Natural killer cell (primary cell): Measurements from ENCODE around the gene ARL6IP1. TPM values are rescaled to one million over a fixed set of nuclear protein-coding genes. Genes with fewer than 3 reads are reported as not detected.
A peak's percentile ranks its signal among the peaks of the same experiment; 100 is the strongest.

Source experiments
- ATAC-seq, 3 donors: fragments of 150-1000 bp in 2 of 3; fragments of 200-7000 bp in 1 of 3; cut with Tn5 transposase; 1 replicate in 1 of 3; 2 replicates in 2 of 3; pipeline ENCODE4 v1.10.0; 2021; ENCODE audit warnings: mild to moderate bottlenecking in 2 of 3, moderate library complexity in 2 of 3
- DNase-seq, 2 donors: peaks; one replicate each; pipeline versions ENCODE4 v3.0.0 to v3.0.0-alpha.2; 2013 to 2021; ENCODE audit warnings: mixed read lengths in 1 of 2
- H3K27ac ChIP-seq: one replicate; pipeline ENCODE4 v1.5.1; 2013; ENCODE audit warnings: mild to moderate bottlenecking, low read length
- H3K27me3 ChIP-seq: one replicate; pipeline ENCODE4 v1.6.1; 2013; ENCODE audit warnings: low read length; ENCODE audit not compliant: control insufficient read depth, insufficient read depth
- H3K36me3 ChIP-seq: one replicate; pipeline ENCODE4 v1.6.1; 2013; ENCODE audit warnings: low read length; ENCODE audit not compliant: control insufficient read depth, insufficient read depth
- H3K4me1 ChIP-seq: one replicate; pipeline ENCODE4 v1.6.1; 2013; ENCODE audit warnings: low read length; ENCODE audit not compliant: control insufficient read depth, insufficient read depth
- H3K4me3 ChIP-seq: one replicate; pipeline ENCODE4 v1.5.1; 2013; ENCODE audit warnings: low read length
- H3K9me3 ChIP-seq: one replicate; pipeline ENCODE4 v1.6.1; 2013; ENCODE audit warnings: low read length; ENCODE audit not compliant: control insufficient read depth, insufficient read depth
- H3K27ac Mint-ChIP-seq, 2 donors: one replicate each; pipeline ENCODE4 v1.8.0; 2022; ENCODE audit warnings: mild to moderate bottlenecking in 2 of 2, mixed read lengths in 2 of 2, moderate library complexity in 1 of 2
- H3K27me3 Mint-ChIP-seq, 2 donors: one replicate each; pipeline ENCODE4 v1.8.0; 2022; ENCODE audit warnings: low read depth in 2 of 2, mixed read lengths in 2 of 2
- H3K36me3 Mint-ChIP-seq: one replicate; pipeline ENCODE4 v1.8.0; 2022; ENCODE audit warnings: mixed read lengths
- H3K4me1 Mint-ChIP-seq, 2 donors: one replicate each; pipeline ENCODE4 v1.8.0; 2022; ENCODE audit warnings: mixed read lengths in 2 of 2
- H3K4me3 Mint-ChIP-seq: one replicate; pipeline ENCODE4 v1.8.0; 2022; ENCODE audit warnings: mild to moderate bottlenecking, moderate library complexity, mixed read lengths
- H3K9me3 Mint-ChIP-seq, 2 donors: one replicate each; pipeline ENCODE4 v1.8.0; 2022; ENCODE audit warnings: mixed read lengths in 2 of 2
- WGBS: methylation state at CpG from one replicate; pipeline ENCODE4 v1.1.7; 2013; ENCODE audit warnings: missing lambda C conversion rate; ENCODE audit not compliant: insufficient coverage; 5-methylcytosine and 5-hydroxymethylcytosine counted together
- intact Hi-C: fragments of 100-400 bp; cut with micrococcal nuclease; formaldehyde crosslinking; loops from one replicate; pipeline ENCODE4 v1.14.2; 2022
- total RNA-seq, 4 donors: library from RNA; stranded (reverse); fragments of 120-200 nt in 1 of 4; gene quantifications; one replicate each; pipeline versions ENCODE4 v1.2.3 to v1.2.4, GENCODE V29; 2013 to 2022
- TF ChIP-seq, protein P1 (sequence below): fragments of 200-600 bp; IDR thresholded peaks from one replicate; pipeline ENCODE4 v1.8.0; 2022; ENCODE audit warnings: antibody characterized with exemption

The ARL6IP1 gene
- total RNA-seq, 3 donors from 2014 or later (not counting 1 experiment from before 2014, with no cell fraction given): 138 to 143 (median 140) TPM

DNA sequence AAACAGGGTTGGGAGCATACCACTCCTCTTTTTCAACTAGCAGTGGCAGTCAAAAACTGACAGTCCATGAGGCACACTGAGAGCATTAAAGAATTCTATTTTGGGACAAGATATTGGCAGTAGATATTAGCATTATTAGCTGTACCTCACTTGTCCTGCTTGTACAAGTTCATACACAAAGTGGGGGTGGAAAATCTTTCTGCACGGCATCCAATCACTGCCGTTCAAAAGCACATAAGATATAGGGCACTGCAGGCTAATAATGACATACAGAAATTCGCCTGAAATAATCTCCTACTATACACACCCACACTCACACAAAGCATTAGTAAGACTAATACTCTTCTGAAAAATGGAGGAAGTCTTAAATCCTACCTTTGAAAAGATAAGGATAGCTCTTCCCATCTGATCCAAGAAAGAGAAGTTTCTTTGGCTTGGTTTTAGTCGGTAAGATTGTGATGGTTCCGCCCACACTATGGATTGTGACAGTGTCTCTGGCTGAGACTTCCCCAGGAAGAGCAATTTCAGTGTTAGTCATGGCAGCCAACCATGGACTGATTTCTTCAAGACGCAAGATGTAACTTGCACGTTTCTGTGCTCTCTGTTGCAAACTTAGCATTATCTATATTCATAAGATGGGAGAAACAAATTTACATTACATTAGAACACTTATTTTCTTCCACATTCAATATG, 40.6 kb upstream of the ARL6IP1 start:
- intact Hi-C loops: no loop called here
- no peaks in the 10 kb centered on the region for H3K9me3 ChIP-seq
- H3K27ac Mint-ChIP-seq: peak overlapping the region in 1 of 2 donors; percentile 26
- peaks cover 52% of the 10 kb centered on the region for H3K36me3 Mint-ChIP-seq
- 97% methylated on average over 7 of the region's 7 CpGs for WGBS
- no peak overlapping the region for H3K27ac ChIP-seq
- no peak overlapping the region for H3K4me3 ChIP-seq
- no peaks in the 10 kb centered on the region for H3K9me3 Mint-ChIP-seq
- DNase-seq: no peak
- H3K36me3 ChIP-seq: peaks cover 78% of the 10 kb centered on the region
- no peak for ATAC-seq
- no peaks in the 10 kb centered on the region for H3K27me3 Mint-ChIP-seq
- H3K4me3 Mint-ChIP-seq: no peak overlapping the region
- H3K4me1 Mint-ChIP-seq: peaks cover 0 to 4% of the 10 kb centered on the region in 2 donors
- no peaks in the 10 kb centered on the region for H3K4me1 ChIP-seq
- TF ChIP-seq, protein P1, sequence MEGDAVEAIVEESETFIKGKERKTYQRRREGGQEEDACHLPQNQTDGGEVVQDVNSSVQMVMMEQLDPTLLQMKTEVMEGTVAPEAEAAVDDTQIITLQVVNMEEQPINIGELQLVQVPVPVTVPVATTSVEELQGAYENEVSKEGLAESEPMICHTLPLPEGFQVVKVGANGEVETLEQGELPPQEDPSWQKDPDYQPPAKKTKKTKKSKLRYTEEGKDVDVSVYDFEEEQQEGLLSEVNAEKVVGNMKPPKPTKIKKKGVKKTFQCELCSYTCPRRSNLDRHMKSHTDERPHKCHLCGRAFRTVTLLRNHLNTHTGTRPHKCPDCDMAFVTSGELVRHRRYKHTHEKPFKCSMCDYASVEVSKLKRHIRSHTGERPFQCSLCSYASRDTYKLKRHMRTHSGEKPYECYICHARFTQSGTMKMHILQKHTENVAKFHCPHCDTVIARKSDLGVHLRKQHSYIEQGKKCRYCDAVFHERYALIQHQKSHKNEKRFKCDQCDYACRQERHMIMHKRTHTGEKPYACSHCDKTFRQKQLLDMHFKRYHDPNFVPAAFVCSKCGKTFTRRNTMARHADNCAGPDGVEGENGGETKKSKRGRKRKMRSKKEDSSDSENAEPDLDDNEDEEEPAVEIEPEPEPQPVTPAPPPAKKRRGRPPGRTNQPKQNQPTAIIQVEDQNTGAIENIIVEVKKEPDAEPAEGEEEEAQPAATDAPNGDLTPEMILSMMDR: no peak
- no peaks in the 10 kb centered on the region for H3K27me3 ChIP-seq

DNA sequence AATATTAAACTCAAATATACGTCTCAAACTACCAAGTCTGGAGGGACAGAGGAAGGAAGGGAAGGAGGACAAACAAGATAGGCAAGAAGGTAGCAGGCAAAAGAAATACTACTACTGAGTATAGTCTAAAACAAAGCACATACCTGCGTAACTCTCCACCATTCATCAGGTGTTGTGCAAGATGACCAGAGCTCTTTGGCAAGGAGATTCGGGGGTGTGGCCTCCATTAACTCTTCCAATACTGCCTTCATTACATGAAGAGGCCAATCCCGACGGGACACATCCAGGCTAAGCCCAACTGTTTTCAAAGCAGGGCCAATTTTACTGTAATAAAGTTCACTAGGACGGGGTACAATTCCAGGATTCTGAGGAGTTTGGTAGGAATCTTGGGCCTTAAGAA, 38.2 kb upstream of the ARL6IP1 start:
- H3K27ac Mint-ChIP-seq: peak overlapping the region in 1 of 2 donors; percentile 49
- peaks cover 0 to 4% of the 10 kb centered on the region in 2 donors for H3K4me1 Mint-ChIP-seq
- 98% methylated on average over 5 of the region's 6 CpGs for WGBS
- H3K36me3 Mint-ChIP-seq: peaks cover 54% of the 10 kb centered on the region
- no peaks in the 10 kb centered on the region for H3K27me3 Mint-ChIP-seq
- no peak overlapping the region for H3K4me3 ChIP-seq
- H3K27me3 ChIP-seq: no peaks in the 10 kb centered on the region
- intact Hi-C loops: no loop called here
- H3K9me3 ChIP-seq: no peaks in the 10 kb centered on the region
- no peak for DNase-seq
- no peak overlapping the region for H3K4me3 Mint-ChIP-seq
- H3K36me3 ChIP-seq: peaks cover 82% of the 10 kb centered on the region
- TF ChIP-seq, protein P1: no peak
- no peak overlapping the region for H3K27ac ChIP-seq
- ATAC-seq: no peak
- no peaks in the 10 kb centered on the region for H3K4me1 ChIP-seq
- no peaks in the 10 kb centered on the region for H3K9me3 Mint-ChIP-seq

DNA sequence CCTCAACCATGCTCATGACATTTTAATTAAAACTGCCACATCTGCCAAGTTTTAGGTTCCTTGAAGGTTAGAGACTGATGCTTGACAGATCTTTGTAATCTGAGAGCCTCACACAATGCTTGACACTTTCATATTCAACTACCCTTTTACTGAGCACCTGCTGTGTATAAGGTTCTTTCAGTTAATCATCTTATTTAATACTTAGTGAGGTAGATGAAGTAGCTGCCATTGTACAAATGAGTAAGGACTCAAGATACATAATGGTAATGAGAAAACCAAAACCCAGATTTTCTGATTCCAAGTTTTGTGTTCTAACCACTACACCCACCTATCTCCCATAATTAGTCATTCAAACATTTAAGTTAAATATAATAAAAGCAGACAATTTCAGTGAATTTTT, 35.4 kb upstream of the ARL6IP1 start:
- Mint-ChIP-seq H3K27me3 (no peaks in the 10 kb centered on the region), H3K36me3 (peaks cover 43% of the 10 kb centered on the region), H3K4me1 (peaks cover 0 to 4% of the 10 kb centered on the region in 2 donors), H3K9me3 (no peaks in the 10 kb centered on the region), H3K4me3 (no peak overlapping the region), H3K27ac (peak overlapping the region; percentile 7 to 66)
- ATAC-seq: no peak
- no peak for DNase-seq
- intact Hi-C loops: no loop called here
- Histone ChIP-seq H3K27ac (no peak overlapping the region), H3K36me3 (peaks cover 97% of the 10 kb centered on the region), H3K4me1 (no peaks in the 10 kb centered on the region), H3K4me3 (no peak overlapping the region), H3K27me3 (no peaks in the 10 kb centered on the region), H3K9me3 (no peaks in the 10 kb centered on the region)
- TF ChIP-seq, protein P1: no peak

DNA sequence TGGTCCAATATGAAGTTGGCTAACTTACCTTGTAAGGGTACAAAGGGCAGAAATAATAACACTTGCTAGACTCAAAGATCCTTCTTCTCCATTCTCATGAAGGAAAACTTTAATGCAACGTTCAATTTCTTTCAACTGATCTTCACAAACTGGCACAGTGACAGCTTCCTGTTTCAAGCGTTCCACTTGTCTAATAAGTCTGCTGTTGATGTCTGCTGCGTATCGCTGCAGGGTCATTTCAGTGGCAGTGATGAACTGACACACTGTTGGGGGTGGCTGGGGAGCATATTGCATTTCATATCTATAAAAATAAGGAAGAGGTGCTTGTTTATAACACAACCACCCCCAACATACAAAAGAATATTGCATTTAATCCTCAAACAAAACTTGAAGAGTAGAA, 33.5 kb upstream of the ARL6IP1 start:
- H3K9me3 ChIP-seq: no peaks in the 10 kb centered on the region
- TF ChIP-seq, protein P1: no peak
- WGBS: 69% methylated on average over 2 of the region's 4 CpGs
- H3K36me3 ChIP-seq: peaks cover 96% of the 10 kb centered on the region
- peaks cover 40% of the 10 kb centered on the region for H3K36me3 Mint-ChIP-seq
- ATAC-seq (no peak), DNase-seq (no peak)
- H3K4me1 ChIP-seq: no peaks in the 10 kb centered on the region
- H3K27me3 ChIP-seq: no peaks in the 10 kb centered on the region
- H3K4me3 Mint-ChIP-seq: no peak overlapping the region
- H3K27ac Mint-ChIP-seq: peak overlapping the region in 1 of 2 donors; percentile 29
- no peak overlapping the region for H3K4me3 ChIP-seq
- H3K4me1 Mint-ChIP-seq: peaks cover 0 to 4% of the 10 kb centered on the region in 2 donors
- no peak overlapping the region for H3K27ac ChIP-seq
- intact Hi-C loops: no loop called here
- H3K27me3 Mint-ChIP-seq: no peaks in the 10 kb centered on the region
- H3K9me3 Mint-ChIP-seq: no peaks in the 10 kb centered on the region
